Body of pancreas (tissue), 4 donors: ENCODE data around the gene WDPCP.
"Not testable (repeated sequence)": the region's sequence is repeated elsewhere in the genome, so short reads cannot be mapped to it uniquely, and the experiment has no call there.

Source experiments
- CTCF ChIP-seq, 7 experiments: fragments of 450-650 bp in 4 of 7; fragments of 200-600 bp in 3 of 7; sonication (generic) in 3 of 7; IDR thresholded peaks; one replicate each; pipeline ENCODE4 v1.5.1; 2016 to 2019; ENCODE audit warnings: antibody characterized with exemption in 7 of 7
- POLR2A ChIP-seq, 3 donors: fragments of 450-650 bp; IDR thresholded peaks; one replicate each; pipeline ENCODE4 v1.6.1; 2016; ENCODE audit warnings: antibody characterized with exemption in 3 of 3, mild to moderate bottlenecking in 2 of 3

- TF ChIP-seq CTCF, POLR2A (IDR thresholded peaks at IDR 0.05): not testable (repeated sequence)
These were observed 230.6 kb downstream of the WDPCP start for GRCh38 chr2:63357722-63358121.
